KOPT-K1 (cell line): ENCODE data around the gene SLC12A5.

Experiments used
- H3K27ac ChIP-seq: fragments of 200-600 bp; sonication (generic); 2 replicates; pipeline ENCODE4 v1.5.1; 2016; ENCODE audit warnings: antibody characterized with exemption, mild to moderate bottlenecking, low read depth, low read length; ENCODE audit not compliant: poor library complexity, severe bottlenecking
- H3K36me3 ChIP-seq: fragments of 200-600 bp; sonication (generic); 2 replicates; pipeline ENCODE4 v1.5.1; 2017; ENCODE audit warnings: antibody characterized with exemption, mild to moderate bottlenecking, low read length, moderate library complexity; ENCODE audit not compliant: insufficient read depth
- H3K9me3 ChIP-seq: fragments of 200-600 bp; sonication (generic); 2 replicates; pipeline ENCODE4 v1.5.1; 2017; ENCODE audit warnings: antibody characterized with exemption, low read length, mild to moderate bottlenecking; ENCODE audit not compliant: insufficient read depth, poor library complexity, severe bottlenecking

SLC12A5 gene

DNA sequence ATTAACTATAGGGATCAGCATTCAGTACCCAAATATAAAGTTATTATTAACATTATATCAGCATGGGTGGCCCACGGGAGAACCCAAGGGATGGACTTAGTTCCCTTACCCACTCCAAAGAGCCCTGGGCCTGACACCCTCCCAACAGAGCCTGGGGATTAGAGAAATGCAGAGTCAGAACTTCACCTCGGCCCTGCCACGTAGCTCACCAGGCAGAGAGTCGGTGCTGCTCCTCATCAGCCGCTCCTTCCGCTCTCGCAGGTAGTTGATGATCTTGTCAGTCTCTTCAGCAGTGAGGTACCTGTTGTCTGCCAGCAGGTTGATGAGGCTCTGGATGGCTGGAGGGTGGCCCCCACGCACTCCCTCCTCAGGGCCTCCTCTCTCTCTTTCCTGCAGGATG lies 34.1 kb downstream of the SLC12A5 start:
- peaks cover 94% of the 10 kb centered on the region for H3K36me3 ChIP-seq
- no peak overlapping the region for H3K27ac ChIP-seq
- H3K9me3 ChIP-seq = no peaks in the 10 kb centered on the region

DNA sequence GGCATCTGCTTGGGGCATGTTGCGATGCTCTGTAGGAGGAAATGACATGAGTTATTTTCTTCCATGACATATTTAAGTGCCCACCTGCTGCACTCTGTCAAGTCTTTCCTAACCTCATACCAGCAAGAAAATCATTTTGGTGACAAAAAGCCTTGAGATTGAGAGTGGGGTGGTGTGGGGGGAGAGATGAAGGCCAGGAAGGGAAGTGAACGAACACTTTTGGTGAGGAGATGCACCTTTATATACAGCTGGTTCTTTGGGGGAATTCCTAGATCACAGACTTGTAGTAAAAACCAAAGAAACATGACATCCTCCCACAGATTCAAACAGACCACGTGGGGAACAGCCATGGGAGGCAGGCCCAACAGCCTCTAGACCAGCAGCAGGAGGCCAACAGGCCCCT lies 34.6 kb downstream of the SLC12A5 start:
- Histone ChIP-seq H3K27ac (no peak overlapping the region), H3K36me3 (peaks cover 99% of the 10 kb centered on the region)

DNA sequence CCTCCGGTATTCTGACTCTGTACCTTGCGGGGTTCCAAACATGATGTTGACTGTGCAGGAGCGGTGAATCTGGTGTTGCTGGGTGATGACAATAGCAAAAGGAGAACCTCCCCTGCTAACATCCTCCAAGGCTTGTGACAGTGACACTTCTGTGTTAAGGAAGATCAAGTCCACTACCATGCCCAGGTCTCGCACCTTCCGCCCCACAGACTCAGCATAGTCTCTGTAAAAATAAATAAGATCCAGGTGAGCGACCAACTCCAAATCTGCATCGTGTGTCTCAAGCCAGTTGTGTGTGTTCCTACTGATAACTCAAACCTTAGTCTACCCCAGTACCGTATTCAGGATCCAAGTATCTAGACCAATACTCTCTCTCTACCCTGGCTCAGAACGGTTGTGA lies 36.0 kb downstream of the SLC12A5 start:
- Histone ChIP-seq H3K36me3 (peaks cover 99% of the 10 kb centered on the region), H3K27ac (no peak overlapping the region), H3K9me3 (no peaks in the 10 kb centered on the region)

More for the DNA sequence above, 34.6 kb downstream of the SLC12A5 start:
- no peaks in the 10 kb centered on the region for H3K9me3 ChIP-seq

DNA sequence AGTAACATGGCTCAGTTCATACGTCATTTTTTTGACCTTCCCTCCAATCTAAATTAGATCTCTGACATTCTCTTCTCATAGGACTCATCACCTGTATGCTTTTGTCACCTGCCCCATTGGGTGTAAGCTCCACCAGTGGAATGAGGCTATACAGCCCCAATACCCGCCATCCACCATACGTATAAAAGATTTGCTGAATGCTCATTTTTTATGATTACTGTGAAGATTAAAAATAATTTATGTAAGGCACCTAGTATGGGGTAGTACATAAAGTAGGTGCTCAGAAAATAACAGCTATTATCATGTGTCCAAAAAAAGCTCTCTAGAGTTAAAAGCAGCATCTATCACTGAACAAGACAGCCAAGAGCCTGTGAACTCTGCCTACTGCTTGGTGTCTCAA lies 36.7 kb downstream of the SLC12A5 start:
- no peaks in the 10 kb centered on the region for H3K9me3 ChIP-seq
- H3K36me3 ChIP-seq = peaks cover 99% of the 10 kb centered on the region
- H3K27ac ChIP-seq = no peak overlapping the region

DNA sequence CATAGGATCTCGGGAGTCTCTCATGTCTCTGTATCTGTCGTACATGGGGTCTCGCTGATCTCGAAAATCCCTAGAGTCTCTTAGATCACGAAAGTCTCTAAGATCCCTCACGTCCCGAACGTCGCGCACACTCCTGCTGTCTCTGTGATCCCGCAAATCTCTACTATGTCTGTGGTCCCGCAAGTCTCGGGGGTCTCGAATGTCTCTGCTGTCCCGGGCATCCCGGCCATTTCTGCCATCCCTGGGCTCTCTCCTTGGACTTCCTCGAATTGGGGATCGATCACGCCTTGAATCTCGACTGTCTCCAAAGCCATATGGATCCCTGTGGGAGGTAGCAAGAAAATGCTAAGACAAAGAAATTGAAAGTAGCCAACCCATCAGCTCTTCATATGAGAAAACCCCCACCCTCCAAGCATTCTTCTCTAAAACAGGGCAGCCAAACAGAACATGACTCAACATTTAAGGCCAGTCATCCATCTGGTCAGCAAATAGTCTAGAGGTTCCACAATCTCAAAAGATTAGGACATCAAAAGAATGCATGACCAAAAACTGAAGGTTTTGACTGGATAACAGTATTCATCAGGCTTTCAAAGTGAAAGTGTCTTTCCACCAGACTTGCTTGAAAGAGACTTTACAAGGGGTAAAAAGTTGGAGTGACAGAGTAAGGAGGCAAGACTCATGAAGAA lies 41.3 kb downstream of the SLC12A5 start:
- no peak overlapping the region for H3K27ac ChIP-seq
- peaks cover 83% of the 10 kb centered on the region for H3K36me3 ChIP-seq
- no peaks in the 10 kb centered on the region for H3K9me3 ChIP-seq

DNA sequence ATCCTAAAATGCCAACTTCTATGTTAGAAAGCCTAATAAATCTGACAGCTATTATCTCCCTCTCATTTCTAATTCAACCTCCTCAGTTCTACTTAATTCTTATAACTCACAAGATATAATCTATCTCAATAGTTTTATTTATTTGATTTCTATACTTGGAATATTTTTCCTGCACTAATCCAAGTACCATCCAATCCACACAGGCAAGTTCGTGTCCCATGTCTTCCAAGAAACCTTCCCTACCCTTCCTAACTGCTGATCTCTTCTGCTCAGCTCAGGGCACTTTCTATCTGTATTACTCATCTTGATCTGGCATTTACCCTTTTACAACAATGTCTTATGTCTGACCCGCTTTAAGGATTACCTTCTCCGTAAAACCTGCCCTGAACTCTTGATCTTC lies 42.6 kb downstream of the SLC12A5 start:
- H3K36me3 ChIP-seq = peaks cover 83% of the 10 kb centered on the region
- no peak overlapping the region for H3K27ac ChIP-seq

DNA sequence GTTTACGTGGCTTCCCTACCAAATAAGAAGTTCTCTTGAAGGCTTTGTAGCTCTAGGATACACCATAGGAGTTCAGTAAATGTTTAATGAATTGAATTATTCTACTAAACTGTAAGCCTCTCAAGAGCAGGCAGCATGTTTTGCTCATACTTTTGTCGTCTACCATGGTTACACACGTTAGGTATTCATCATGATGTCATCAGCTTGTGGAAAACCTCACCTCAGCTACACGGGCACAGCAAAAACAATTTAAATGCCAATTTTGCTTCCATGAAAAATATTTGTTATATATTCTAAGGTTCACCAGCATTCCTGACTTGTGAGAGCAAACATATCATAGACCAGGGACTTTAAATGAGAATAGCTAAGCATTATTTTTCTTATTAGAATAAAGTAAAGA lies 44.0 kb downstream of the SLC12A5 start:
- H3K9me3 ChIP-seq = no peaks in the 10 kb centered on the region
- H3K27ac ChIP-seq = no peak overlapping the region
- peaks cover 84% of the 10 kb centered on the region for H3K36me3 ChIP-seq

More for the DNA sequence above, 42.6 kb downstream of the SLC12A5 start:
- H3K9me3 ChIP-seq = no peaks in the 10 kb centered on the region

DNA sequence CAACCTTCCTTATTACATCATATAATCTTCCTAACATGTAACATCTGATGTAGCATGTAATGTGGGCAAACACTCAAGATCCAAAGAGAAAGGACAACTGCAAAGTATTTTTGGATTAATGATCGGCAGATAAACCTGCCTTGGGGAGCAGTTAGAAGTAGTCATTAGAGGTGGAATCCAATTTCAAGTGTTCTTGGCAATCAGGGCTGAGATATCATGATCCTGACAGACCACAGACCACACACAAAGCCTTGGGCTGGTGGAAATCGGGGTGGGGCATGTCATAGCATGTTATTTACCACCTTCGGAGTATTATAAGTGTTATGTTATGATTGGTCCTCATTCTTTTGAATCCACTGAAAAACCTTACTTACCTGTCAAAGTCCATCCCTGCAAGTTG lies 44.4 kb downstream of the SLC12A5 start:
- Histone ChIP-seq H3K36me3 (peaks cover 84% of the 10 kb centered on the region), H3K9me3 (no peaks in the 10 kb centered on the region), H3K27ac (no peak overlapping the region)

DNA sequence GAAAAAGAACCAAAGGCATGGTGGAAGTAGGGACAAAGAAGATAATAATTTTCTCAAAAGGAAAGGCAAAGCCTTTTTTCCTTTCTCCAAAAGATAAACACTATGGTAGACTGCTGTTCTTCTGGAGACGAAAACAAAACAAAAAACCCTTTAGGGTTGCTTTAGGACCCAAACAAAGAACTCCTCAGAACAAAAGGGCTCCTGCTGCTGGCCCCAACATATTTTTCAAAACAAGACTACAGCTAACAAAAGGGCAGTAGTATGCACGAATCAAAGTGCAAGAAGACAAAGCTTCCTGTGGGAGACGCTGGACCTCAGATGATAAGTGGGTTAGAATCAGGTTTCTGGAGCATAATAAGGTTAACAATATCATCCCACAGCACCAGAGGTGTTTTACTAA lies 45.0 kb downstream of the SLC12A5 start:
- Histone ChIP-seq H3K27ac (no peak overlapping the region), H3K9me3 (no peaks in the 10 kb centered on the region), H3K36me3 (peaks cover 84% of the 10 kb centered on the region)

DNA sequence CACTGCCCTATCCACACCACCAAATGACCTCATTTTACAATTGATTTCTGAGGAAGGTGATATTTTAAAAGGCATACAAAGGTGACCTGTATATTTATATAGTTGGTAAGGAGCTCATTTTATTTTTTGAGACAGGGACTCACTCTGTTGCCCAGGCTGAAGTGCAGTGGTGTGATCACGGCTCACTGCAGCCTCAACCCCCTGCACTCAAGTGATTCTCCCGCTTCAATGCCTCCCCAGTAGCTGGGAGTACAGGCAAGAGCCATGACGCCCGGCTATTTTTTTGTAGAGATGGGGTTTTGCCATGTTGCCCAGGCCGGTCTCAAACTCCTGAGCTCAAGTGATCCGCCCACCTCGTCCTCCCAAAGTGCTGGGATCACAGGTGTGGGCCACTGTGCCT lies 47.8 kb downstream of the SLC12A5 start:
- Histone ChIP-seq H3K9me3 (no peaks in the 10 kb centered on the region), H3K27ac (no peak overlapping the region), H3K36me3 (peaks cover 74% of the 10 kb centered on the region)

DNA sequence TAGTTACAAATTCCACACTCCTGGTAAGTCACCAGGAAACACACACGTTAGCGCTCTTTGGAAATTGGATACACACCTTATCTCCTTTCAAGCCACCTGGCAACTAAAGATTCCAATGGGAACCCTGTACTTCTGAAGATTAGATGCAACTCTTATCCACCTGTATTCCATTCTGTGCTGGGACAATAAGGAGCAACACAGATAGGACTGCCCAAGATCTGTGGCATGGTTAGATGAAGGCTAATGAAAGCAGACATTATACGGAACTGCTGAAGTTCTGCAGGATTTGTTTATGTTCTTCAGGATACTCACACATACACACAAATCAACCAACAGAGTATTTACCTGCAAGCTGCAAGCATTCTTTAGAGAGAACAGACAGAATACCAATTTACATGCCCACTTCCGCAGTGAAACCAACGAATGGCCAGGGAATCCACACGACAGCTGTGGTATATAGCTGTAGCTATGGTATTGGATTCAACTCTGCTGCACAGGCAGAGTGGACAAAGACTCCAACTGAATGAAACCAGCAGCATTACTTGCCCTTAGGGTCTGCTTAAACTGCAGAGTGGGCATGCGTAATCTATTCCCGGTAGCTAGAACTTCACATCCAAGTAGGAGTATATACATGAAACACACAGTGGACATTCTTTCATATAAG lies 48.8 kb downstream of the SLC12A5 start:
- Histone ChIP-seq H3K36me3 (peaks cover 70% of the 10 kb centered on the region), H3K9me3 (no peaks in the 10 kb centered on the region), H3K27ac (no peak overlapping the region)

DNA sequence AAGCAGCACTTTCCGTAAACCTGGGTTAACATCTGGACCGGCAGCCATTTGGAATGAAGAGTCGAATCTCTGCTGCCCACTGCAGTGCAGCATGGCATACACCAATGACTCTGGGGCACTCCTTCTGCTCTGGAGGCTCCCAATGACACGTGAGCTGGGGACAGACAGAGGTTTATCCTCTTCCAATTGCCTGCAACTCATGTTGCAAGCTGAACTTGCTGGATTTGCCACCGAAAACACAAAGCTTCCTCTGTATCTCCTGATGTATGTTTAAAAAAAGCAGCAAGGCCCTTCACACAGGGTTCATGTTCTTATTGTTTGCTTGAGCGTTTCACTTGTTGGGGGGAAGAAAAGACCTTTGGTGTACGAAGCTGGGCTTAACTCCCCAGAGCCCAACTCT lies 49.9 kb downstream of the SLC12A5 start:
- no peaks in the 10 kb centered on the region for H3K9me3 ChIP-seq
- no peak overlapping the region for H3K27ac ChIP-seq
- peaks cover 58% of the 10 kb centered on the region for H3K36me3 ChIP-seq

DNA sequence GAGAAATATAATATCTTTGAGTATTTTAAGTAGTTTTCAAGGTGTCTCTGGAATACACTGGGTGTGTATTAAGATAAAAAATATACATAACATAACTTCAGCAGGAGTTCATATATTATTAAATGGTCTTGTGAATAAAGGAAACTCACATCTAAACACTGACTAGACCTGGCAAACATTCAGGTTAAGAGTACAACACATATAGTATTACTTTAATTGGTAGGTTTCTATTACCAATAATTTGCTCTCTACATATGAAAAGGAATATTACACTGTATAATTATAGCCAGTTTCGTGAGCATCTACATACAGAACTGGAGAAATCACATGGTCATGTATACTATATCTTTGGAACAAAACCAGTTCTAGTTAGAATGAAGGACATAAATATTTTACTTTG lies 52.1 kb downstream of the SLC12A5 start:
- H3K27ac ChIP-seq = no peak overlapping the region
- no peaks in the 10 kb centered on the region for H3K9me3 ChIP-seq

DNA sequence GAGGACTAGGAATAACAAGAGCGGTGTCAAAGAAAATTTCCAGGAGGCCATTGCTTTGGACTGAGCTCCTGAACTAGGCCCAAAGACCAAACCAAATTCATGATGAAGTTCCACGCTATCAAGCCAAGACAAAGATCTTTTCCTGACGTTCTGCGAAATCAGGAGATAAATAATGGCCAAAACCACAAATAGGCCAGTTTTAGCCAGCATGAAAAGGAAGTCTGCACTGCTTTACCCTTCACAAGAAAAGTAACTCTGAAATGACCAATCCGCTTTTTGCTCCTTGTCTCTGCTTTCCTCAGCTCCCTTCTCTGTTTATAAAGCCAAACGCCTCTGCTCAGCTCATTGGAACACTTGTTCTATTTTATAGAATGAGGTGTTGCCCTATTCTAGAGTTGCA lies 54.1 kb downstream of the SLC12A5 start:
- Histone ChIP-seq H3K36me3 (peaks cover 36% of the 10 kb centered on the region), H3K27ac (no peak overlapping the region), H3K9me3 (no peaks in the 10 kb centered on the region)

More for the DNA sequence above, 52.1 kb downstream of the SLC12A5 start:
- H3K36me3 ChIP-seq = peaks cover 49% of the 10 kb centered on the region

DNA sequence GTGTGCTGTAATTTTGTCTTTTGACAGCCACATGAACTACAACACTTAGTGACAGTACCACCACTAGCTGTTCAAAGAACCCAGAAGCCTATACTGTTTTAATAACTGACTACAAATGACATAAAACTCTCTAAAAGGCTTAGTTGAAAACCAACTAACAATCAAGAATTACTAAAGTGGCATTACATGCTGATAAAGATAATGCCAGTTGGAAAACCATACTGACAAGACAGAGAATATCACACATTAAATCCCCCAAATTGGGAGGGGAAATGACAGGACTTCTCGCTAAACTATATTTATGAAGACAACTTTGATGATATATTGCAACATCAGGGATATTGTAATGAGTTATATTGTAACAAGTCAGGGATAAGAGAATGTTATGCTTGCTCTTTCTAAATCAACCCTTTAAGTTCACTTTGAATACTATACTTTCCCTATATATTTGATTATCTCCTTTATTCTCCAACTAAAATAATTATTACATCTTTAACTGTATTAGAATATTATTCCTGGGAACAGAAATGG lies 54.6 kb downstream of the SLC12A5 start:
- H3K27ac ChIP-seq = no peak overlapping the region
- H3K36me3 ChIP-seq = peaks cover 31% of the 10 kb centered on the region
- H3K9me3 ChIP-seq = no peaks in the 10 kb centered on the region

DNA sequence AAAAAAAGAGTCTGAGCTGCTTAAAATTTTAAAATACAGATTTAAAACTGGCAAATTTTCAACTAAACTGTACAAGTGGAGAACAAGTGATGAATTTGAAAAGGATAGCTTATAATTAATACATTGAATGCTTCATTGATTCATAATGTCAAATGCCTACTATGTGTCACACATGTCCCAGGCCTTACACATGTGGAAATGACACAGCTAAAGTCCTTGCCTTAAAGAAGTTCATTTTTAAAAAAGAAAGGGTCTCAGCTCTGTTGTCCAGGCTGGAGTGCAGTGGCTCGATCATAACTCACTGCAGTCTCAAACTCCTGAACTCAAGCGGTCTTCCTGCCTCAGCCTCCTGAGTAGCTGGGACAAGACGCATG lies 55.8 kb downstream of the SLC12A5 start:
- Histone ChIP-seq H3K36me3 (peaks cover 19% of the 10 kb centered on the region; the same call in 1 of the 2 replicates), H3K9me3 (no peaks in the 10 kb centered on the region), H3K27ac (no peak overlapping the region)
